GM12873 (cell line): Measurements from ENCODE around the gene ARHGAP31.

Experiments
- CTCF ChIP-seq: IDR thresholded peaks from 2 replicates; pipeline ENCODE4 v1.5.1; 2012; ENCODE audit warnings: low read depth, mild to moderate bottlenecking, moderate library complexity, low read length, control low read depth; ENCODE audit not compliant: insufficient read depth; ENCODE audit errors: missing control alignments

The ARHGAP31 gene

GRCh38 chr3:119469418-119470189, 175.4 kb downstream of the ARHGAP31 start:
- TF ChIP-seq CTCF, result no peak
